Measurements from ENCODE around the gene SMARCA4.

- TF ChIP-seq POLR2A (IDR thresholded peaks at IDR 0.05; ENCODE audit: low read length): no peak
- no peak for TF ChIP-seq GATA1 (IDR thresholded peaks at IDR 0.05; ENCODE audit: low read depth, low read length)
Measured at GRCh38 chr19:11024259-11024658, 63.4 kb downstream of the SMARCA4 start.
